Measurements from ENCODE around the gene BBC3. TPM values are rescaled to one million over a fixed set of nuclear protein-coding genes. Genes with fewer than 3 reads are reported as not detected.

BBC3 gene
- total RNA-seq, 3 donors from 2014 or later, result 4.5 to 7.5 (median 6.4) TPM

DNA sequence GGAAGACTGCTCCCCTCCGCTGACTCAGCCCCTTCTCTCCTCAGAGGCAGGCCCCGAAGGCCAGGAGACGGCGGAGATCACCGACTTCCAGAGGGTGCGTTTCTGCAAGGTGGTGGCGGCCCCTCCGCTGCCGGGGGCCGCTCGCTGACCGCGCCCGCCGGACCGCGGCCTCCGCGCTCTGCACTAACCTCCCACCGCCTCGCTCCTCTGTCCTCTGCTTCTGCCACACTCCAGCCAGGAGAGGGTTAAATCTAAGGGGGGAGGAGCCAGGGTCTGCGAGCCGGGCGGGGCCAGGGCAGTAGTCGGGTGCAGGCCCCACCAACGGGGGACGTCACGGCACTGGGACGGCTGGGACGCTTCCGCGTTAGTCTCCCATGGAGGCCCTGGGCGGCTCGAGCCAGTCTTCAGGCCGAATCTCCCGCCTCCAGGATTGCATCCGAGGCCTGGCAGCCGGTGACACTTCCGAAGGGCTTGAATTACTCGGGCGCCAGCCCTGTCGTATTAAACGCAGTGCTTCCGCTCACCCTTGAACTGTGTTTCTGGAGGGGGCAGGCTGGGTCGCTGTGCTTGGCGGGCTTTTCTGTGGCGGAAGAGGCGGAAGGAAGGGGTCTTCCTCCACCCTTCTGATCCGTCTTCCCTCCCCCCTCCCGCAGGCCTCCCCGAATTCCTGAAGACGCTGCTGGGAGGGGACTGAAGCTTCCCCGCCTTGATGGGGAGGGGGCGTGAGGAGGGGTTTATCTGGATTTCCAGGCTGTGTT is 42.5 kb upstream of the BBC3 start:
- peak overlapping the region; percentile 65 to 91 (median 85) for H3K4me3 ChIP-seq
- DNase-seq (ENCODE audit: low spot score in 2 of 2), result peak; percentile 93 to 94
- H3K27ac ChIP-seq, result peak overlapping the region; percentile 99 to 100
- H3K27me3 ChIP-seq, result no peaks in the 10 kb centered on the region
- intact Hi-C loops (cut with DNase I; ENCODE audit: low total_unique reads), result no loop called here
- no peaks in the 10 kb centered on the region for H3K4me1 ChIP-seq
- no peaks in the 10 kb centered on the region for H3K36me3 ChIP-seq
- no peaks in the 10 kb centered on the region for H3K9me3 ChIP-seq
- peak; percentile 80 to 93 (median 81) for TF ChIP-seq POLR2AphosphoS5 (IDR thresholded peaks at IDR 0.05)
- TF ChIP-seq POLR2A (IDR thresholded peaks at IDR 0.05), result peak; percentile 84
- TF ChIP-seq, protein P1, sequence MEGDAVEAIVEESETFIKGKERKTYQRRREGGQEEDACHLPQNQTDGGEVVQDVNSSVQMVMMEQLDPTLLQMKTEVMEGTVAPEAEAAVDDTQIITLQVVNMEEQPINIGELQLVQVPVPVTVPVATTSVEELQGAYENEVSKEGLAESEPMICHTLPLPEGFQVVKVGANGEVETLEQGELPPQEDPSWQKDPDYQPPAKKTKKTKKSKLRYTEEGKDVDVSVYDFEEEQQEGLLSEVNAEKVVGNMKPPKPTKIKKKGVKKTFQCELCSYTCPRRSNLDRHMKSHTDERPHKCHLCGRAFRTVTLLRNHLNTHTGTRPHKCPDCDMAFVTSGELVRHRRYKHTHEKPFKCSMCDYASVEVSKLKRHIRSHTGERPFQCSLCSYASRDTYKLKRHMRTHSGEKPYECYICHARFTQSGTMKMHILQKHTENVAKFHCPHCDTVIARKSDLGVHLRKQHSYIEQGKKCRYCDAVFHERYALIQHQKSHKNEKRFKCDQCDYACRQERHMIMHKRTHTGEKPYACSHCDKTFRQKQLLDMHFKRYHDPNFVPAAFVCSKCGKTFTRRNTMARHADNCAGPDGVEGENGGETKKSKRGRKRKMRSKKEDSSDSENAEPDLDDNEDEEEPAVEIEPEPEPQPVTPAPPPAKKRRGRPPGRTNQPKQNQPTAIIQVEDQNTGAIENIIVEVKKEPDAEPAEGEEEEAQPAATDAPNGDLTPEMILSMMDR (IDR thresholded peaks at IDR 0.05), result peak in 1 of 3 donors; percentile 12

- peak in 1 of 2 donors; percentile 65 for DNase-seq (ENCODE audit: low spot score in 2 of 2)
- TF ChIP-seq POLR2A (IDR thresholded peaks at IDR 0.05), result no peak
- TF ChIP-seq POLR2AphosphoS5 (IDR thresholded peaks at IDR 0.05), result peak in 1 of 3 donors; percentile 8
- TF ChIP-seq, protein P1 (IDR thresholded peaks at IDR 0.05), result no peak
- H3K4me3 ChIP-seq, result peak overlapping the region; percentile 65 to 91 (median 85)
- no peaks in the 10 kb centered on the region for H3K4me1 ChIP-seq
- no peaks in the 10 kb centered on the region for H3K27me3 ChIP-seq
- intact Hi-C loops (cut with DNase I; ENCODE audit: low total_unique reads), result no loop called here
- H3K36me3 ChIP-seq, result no peaks in the 10 kb centered on the region
- peak overlapping the region; percentile 99 to 100 for H3K27ac ChIP-seq
- H3K9me3 ChIP-seq, result no peaks in the 10 kb centered on the region
Measured at GRCh38 chr19:47272448-47273312, 41.7 kb upstream of the BBC3 start.

GRCh38 chr19:47271949-47272348 is 41.0 kb upstream of the BBC3 start:
- no peak for TF ChIP-seq POLR2AphosphoS5 (IDR thresholded peaks at IDR 0.05)
- TF ChIP-seq, protein P1 (IDR thresholded peaks at IDR 0.05), result no peak
- no peak for TF ChIP-seq POLR2A (IDR thresholded peaks at IDR 0.05)
- H3K4me1 ChIP-seq, result no peaks in the 10 kb centered on the region
- no peak for DNase-seq (ENCODE audit: low spot score in 2 of 2)
- no peaks in the 10 kb centered on the region for H3K27me3 ChIP-seq
- H3K36me3 ChIP-seq, result no peaks in the 10 kb centered on the region
- no peak overlapping the region for H3K4me3 ChIP-seq
- no peaks in the 10 kb centered on the region for H3K9me3 ChIP-seq
- H3K27ac ChIP-seq, result peak overlapping the region; percentile 99 to 100
- intact Hi-C loops (cut with DNase I; ENCODE audit: low total_unique reads), result no loop called here

- no peak for DNase-seq (ENCODE audit: low spot score in 2 of 2)
- no peak for TF ChIP-seq POLR2AphosphoS5 (IDR thresholded peaks at IDR 0.05)
- TF ChIP-seq, protein P1 (IDR thresholded peaks at IDR 0.05), result no peak
- no peak for TF ChIP-seq POLR2A (IDR thresholded peaks at IDR 0.05)
- no peak overlapping the region for H3K4me3 ChIP-seq
- H3K36me3 ChIP-seq, result no peaks in the 10 kb centered on the region
- H3K9me3 ChIP-seq, result no peaks in the 10 kb centered on the region
- H3K27ac ChIP-seq, result no peak overlapping the region
- intact Hi-C loops (cut with DNase I; ENCODE audit: low total_unique reads), result no loop called here
- no peaks in the 10 kb centered on the region for H3K4me1 ChIP-seq
- no peaks in the 10 kb centered on the region for H3K27me3 ChIP-seq
Measured at GRCh38 chr19:47270408-47270807, 39.4 kb upstream of the BBC3 start.

GRCh38 chr19:47269596-47269995 is 38.6 kb upstream of the BBC3 start:
- no peaks in the 10 kb centered on the region for H3K36me3 ChIP-seq

More at GRCh38 chr19:47269596-47269995, 38.6 kb upstream of the BBC3 start:
- no peaks in the 10 kb centered on the region for H3K4me1 ChIP-seq
- no peak overlapping the region for H3K27ac ChIP-seq
- no peak for DNase-seq (ENCODE audit: low spot score in 2 of 2)
- intact Hi-C loops (cut with DNase I; ENCODE audit: low total_unique reads), result no loop called here
- TF ChIP-seq POLR2AphosphoS5 (IDR thresholded peaks at IDR 0.05), result no peak
- TF ChIP-seq POLR2A (IDR thresholded peaks at IDR 0.05), result no peak
- TF ChIP-seq, protein P1 (IDR thresholded peaks at IDR 0.05), result no peak
- no peaks in the 10 kb centered on the region for H3K27me3 ChIP-seq
- no peak overlapping the region for H3K4me3 ChIP-seq
- H3K9me3 ChIP-seq, result no peaks in the 10 kb centered on the region
